ENCODE measurements around the gene ITPKB. TPM values are rescaled to one million over a fixed set of nuclear protein-coding genes. Genes with fewer than 3 reads are reported as not detected.

The ITPKB gene
- total RNA-seq, 1 experiment from 2014 or later, result 17.7 TPM

- H3K4me2 ChIP-seq (ENCODE audit: low read length), result no peak overlapping the region
- H3K27me3 ChIP-seq (ENCODE audit: low read length), result peaks cover 20% of the 10 kb centered on the region
- no peak overlapping the region for H3K27ac ChIP-seq (ENCODE audit: low read length)
- TF ChIP-seq CTCF (conservative IDR thresholded peaks at IDR 0.05; ENCODE audit: low read depth, low read length), result no peak
- TF ChIP-seq EZH2 (IDR thresholded peaks at IDR 0.05; ENCODE audit: low read length, unreplicated experiment), result no peak
- no peak for TF ChIP-seq EZH2phosphoT487 (IDR thresholded peaks at IDR 0.05; ENCODE audit: borderline replicate concordance, low read length)
- no peaks in the 10 kb centered on the region for H3K9me3 ChIP-seq (ENCODE audit: low read length)
- ChIA-PET POLR2A (ENCODE audit: unreplicated experiment) (interaction anchor here (0.6 kb wide), 1 partner anchor 14 kb away, joined by 9 read pairs; no protein-coding TSS in a partner anchor), CTCF (no interaction called here)
- no peaks in the 10 kb centered on the region for H3K9me2 ChIP-seq (replicated peaks; ENCODE audit: low read length)
- no peak overlapping the region for H2AFZ ChIP-seq (ENCODE audit: low read length)
- no peaks in the 10 kb centered on the region for H3K36me3 ChIP-seq (ENCODE audit: low read depth, low read length)
- H3K4me3 ChIP-seq (ENCODE audit: low read length), result no peak overlapping the region
- H3F3A ChIP-seq (ENCODE audit: low read length, unreplicated experiment), result no peaks in the 10 kb centered on the region
- no peak overlapping the region for H3K9ac ChIP-seq (ENCODE audit: low read length)
- intact Hi-C loops (cut with micrococcal nuclease), result no loop called here
- DNase-seq (no peak), ATAC-seq (no peak)
- no TSS peak for BruUV-seq (replicated peaks)
- no peaks in the 10 kb centered on the region for H4K20me1 ChIP-seq (ENCODE audit: low read length)
- H3K4me1 ChIP-seq (ENCODE audit: insufficient read depth, low read length), result no peaks in the 10 kb centered on the region
- no peaks in the 10 kb centered on the region for H3K79me2 ChIP-seq (ENCODE audit: low read length)
Measured at GRCh38 chr1:226584164-226584563, 154.9 kb downstream of the ITPKB start.

GRCh38 chr1:226582966-226583365, 156.1 kb downstream of the ITPKB start:
- POLR2A ChIA-PET (ENCODE audit: unreplicated experiment), result no interaction called here
- DNase-seq (no peak), ATAC-seq (no peak)
- H3K9ac ChIP-seq (ENCODE audit: low read length), result no peak overlapping the region
- intact Hi-C loops (cut with micrococcal nuclease), result no loop called here
- H3K4me3 ChIP-seq (ENCODE audit: low read length), result no peak overlapping the region
- no peaks in the 10 kb centered on the region for H3K4me1 ChIP-seq (ENCODE audit: insufficient read depth, low read length)
- no peak overlapping the region for H3K4me2 ChIP-seq (ENCODE audit: low read length)
- TF ChIP-seq EZH2phosphoT487 (IDR thresholded peaks at IDR 0.05; ENCODE audit: borderline replicate concordance, low read length) (no peak), CTCF (conservative IDR thresholded peaks at IDR 0.05; ENCODE audit: low read depth, low read length) (no peak), EZH2 (IDR thresholded peaks at IDR 0.05; ENCODE audit: low read length, unreplicated experiment) (no peak)
- CTCF ChIA-PET, result no interaction called here
- H3K79me2 ChIP-seq (ENCODE audit: low read length), result no peaks in the 10 kb centered on the region
- H3K27ac ChIP-seq (ENCODE audit: low read length), result no peak overlapping the region
- BruUV-seq (replicated peaks), result no TSS peak
- no peaks in the 10 kb centered on the region for H3K36me3 ChIP-seq (ENCODE audit: low read depth, low read length)
- H3K9me2 ChIP-seq (replicated peaks; ENCODE audit: low read length), result no peaks in the 10 kb centered on the region
- H3K27me3 ChIP-seq (ENCODE audit: low read length), result peaks cover 20% of the 10 kb centered on the region
- no peaks in the 10 kb centered on the region for H4K20me1 ChIP-seq (ENCODE audit: low read length)
- H3F3A ChIP-seq (ENCODE audit: low read length, unreplicated experiment), result no peaks in the 10 kb centered on the region
- H2AFZ ChIP-seq (ENCODE audit: low read length), result no peak overlapping the region
- H3K9me3 ChIP-seq (ENCODE audit: low read length), result no peaks in the 10 kb centered on the region

Other genes starting within 250 kb of the ITPKB start
- gene STUM, start 190.5 kb downstream of the ITPKB start, total RNA-seq (2014; rRNA removed), result 0.40 and 0.58 TPM in 2 replicates
- 85.3 and 103 TPM in 2 replicates for gene PSEN2, start 131.3 kb upstream of the ITPKB start, total RNA-seq (2014; rRNA removed)
- 67.0 and 73.3 TPM in 2 replicates for gene COQ8A, start 201.0 kb upstream of the ITPKB start, total RNA-seq (2014; rRNA removed)

Data from PC-3 (cell line).